Stimulated activated CD8-positive, alpha-beta memory T cell treated with anti-CD3 and anti-CD28 coated beads, Interleukin-15, amount 100 ng/mL, for 1 hour (primary cell): ENCODE data around the gene C9.
"Not testable (repeated sequence)": the region's sequence is repeated elsewhere in the genome, so short reads cannot be mapped to it uniquely, and the experiment has no call there.

Experiments used
- DNase-seq: peaks from one replicate; pipeline ENCODE4 v3.0.0-alpha.2; 2020; ENCODE audit warnings: low read depth

C9 gene

DNA sequence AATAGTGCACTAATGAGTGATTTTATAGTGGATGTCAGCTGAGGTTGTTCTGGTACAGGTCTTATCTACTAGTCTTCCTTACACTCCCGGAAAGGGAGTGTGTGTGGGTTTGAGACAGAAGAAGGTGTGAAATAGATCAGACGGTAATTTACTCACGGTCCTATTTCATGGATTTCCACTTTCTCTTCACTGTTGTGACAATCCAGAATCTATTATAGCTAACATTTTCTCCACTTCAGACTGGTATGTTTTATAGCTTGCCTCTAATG, 7.0 kb upstream of the C9 start:
- DNase-seq, result no peak

DNA sequence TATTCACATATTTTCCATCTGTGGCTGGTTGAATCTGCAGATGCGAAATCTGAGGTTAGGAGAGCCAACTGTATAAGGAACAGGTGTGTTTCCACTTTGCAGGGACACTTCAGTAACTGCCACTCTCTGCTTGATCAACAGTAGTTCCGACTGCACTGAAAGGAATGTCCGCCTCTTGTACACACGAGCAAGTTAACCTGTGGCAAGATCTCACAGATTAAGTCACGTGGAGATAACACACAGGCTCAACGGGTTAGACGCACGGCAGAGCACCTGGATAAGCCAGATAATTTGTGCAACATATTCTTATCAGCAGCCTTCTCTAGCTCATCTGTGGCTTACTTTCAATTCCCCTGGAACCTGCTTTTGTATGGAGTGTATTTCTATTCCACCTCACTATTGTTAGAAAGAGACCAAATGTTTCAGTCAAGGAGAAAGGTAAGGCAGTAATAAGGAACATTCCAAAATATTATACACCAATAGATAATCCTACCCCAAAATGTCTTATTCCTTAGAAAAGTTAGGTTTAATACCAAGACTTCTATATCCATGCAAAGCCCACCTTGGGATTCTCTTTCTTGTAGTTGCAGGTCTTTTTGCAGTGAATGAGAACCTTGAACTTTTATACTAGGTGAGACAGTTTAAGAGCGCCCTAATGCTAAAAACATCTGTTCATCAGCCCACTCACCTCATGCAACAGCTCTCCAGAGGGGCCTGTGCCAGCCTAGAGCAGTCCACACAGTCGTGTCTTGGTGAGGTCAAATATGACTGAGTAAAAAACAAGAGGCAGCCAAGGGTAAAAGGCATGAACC, 6.5 kb upstream of the C9 start:
- no peak for DNase-seq

- DNase-seq, result no peak
Observed at GRCh38 chr5:39369123-39369815, 5.0 kb upstream of the C9 start.

- DNase-seq, result no peak
Observed at GRCh38 chr5:39368116-39368515, 3.8 kb upstream of the C9 start.

- DNase-seq, result no peak
Observed at GRCh38 chr5:39367711-39368110, 3.4 kb upstream of the C9 start.

- no peak for DNase-seq
Observed at GRCh38 chr5:39363217-39363616, 1.1 kb downstream of the C9 start.

DNA sequence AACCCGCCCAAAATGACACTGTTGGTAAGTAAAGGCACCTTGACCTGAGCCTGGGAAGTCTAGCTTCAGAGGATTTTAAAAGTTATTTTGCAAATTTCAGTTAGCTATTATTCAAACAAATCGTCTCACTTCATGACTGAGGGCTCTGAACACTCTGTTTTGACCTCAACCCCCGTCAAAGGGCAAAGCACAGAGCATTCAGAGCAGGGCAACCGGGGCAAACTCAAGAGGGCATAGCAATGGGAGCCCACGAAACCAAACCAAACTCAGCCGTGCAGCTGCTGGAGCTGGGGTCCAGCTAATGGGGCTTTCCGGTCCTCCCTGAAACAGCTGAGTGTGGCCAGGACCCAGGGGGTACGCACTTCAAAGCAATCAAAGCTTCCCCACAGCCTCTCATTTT, 1.6 kb downstream of the C9 start:
- no peak for DNase-seq

GRCh38 chr5:39361306-39361705, 3.0 kb downstream of the C9 start:
- DNase-seq, result no peak

DNA sequence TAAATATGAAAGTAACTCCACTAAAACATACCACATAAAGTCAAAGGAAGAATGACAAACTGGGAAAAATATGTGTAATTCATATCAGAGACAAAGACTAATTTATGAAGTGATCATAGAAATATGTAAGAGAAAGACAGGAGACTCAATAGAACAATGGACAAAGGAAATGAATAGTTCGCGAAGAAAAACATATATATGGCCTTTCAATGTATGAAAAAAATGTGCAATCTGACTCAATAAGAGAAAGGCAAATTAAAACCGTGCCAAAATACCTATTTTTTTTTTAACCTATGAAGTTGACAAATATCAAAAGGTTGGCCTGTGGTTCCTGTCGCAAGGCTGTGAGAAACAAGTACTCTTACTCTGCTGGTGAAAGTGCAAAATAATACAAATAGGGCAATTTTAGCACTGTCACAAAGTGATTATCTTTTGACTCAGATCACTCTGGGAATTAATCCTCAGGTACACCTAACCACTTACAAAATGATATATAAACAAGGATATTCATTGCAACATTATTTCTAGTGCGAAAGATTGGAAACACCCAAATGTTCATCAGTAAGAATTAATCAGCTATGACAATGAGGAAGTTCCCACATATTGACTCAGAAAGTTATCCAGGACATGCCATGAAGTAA, 3.7 kb downstream of the C9 start:
- no peak for DNase-seq

DNA sequence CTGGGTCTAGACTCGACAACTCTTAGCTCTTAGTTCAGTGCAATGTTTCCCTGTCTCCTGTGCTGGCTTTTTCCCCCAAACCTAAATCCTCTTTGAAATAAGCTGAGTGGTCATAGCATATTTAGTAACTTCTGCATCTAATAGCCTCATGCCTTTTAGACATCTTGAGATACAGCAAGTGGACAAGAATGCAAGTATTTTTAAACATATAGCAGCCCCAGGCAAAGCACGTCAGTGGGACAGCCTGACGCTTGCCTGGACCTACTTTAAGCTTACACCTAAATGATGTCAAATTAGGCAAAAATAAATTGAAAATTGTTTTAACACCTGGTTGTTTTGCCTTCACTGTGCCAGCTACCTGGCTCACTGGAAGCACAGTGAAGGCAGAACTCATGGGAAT, 8.0 kb downstream of the C9 start:
- DNase-seq, result no peak

DNA sequence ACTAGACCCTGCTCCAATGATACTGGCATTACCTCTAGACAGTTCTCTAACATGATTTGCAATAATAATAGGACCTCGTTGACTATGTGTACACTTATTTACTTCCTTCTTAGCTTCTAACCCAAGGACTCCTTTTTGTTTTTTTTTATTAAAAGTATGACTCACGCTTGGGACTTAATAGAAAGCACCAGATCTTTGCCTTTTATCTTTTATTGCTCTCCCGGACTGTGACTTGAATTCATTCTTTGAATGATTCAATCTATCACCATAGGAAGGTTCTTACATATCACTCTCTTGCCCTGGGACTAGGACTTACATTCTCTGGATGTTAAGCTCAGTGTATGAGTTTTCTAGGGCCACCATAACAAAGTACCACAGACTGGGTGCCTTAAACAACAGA, 9.0 kb downstream of the C9 start:
- no peak for DNase-seq

DNA sequence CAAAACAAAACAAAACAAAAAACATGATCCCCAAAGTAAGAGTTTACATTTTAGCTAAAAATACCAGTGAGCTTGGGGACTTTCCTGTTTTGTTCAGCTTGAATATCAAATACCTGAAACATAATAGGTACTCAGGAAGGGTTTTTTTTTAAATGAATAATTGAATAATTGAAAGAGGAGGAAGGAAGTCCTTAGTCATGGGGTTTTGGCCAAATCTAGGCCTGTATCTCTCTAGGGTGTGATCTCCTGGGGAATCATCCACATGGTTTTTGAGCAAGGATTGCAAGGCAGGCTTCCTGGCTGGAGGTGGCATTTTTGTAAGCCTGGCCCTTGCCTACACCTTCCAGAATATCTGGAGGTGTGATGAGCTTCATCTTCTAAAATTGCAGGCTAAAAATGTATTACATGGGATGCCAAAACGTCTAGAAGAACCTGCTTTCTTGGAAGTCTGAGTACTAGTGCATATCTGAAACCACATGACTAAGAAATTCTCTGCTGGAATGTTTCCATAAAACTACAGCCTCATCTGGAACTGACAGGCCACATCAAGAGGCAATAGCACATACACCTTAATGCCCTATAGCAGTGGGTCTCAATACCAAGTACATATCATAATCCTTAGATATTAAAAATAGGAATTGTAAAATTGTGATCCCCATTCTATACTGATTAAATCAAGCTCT, 10.4 kb downstream of the C9 start:
- DNase-seq, result no peak

DNA sequence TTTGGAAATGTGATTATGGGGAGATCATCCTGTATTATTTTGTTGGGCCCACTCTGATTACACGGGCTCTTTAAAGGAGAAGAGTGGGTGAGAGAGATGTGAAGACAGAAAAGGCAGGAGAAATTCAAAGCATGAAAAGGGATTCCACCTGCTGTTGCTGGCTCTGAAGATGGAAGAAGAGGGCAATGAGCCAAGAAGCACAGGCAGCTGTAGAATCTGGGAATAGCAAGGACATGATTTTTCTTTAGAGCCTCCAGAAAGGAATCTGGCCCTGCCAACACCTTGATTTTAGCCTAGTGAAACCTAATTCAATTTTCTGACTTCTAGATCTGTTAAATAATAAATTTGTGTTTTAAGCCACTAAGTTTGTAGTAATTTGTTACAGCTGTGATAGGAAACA, 11.3 kb downstream of the C9 start:
- no peak for DNase-seq

DNA sequence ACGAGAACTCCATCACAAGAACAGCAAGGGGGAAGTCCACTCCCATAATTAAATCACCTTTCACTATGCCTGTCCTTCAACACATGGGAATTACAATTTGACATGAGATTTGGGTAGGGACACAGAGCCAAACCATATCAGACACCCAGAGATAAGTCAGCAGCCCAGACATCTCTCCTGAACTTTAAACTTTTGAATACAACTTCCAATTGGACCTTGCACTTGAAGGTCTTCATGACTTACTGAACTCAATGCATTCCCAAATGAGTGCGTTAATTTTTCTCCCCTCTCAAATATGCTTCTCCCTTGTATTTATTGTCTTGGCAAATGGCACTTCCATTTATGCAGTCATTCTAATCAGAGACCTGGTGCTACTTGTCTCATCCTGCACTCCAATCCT, 12.1 kb downstream of the C9 start:
- DNase-seq, result no peak

DNA sequence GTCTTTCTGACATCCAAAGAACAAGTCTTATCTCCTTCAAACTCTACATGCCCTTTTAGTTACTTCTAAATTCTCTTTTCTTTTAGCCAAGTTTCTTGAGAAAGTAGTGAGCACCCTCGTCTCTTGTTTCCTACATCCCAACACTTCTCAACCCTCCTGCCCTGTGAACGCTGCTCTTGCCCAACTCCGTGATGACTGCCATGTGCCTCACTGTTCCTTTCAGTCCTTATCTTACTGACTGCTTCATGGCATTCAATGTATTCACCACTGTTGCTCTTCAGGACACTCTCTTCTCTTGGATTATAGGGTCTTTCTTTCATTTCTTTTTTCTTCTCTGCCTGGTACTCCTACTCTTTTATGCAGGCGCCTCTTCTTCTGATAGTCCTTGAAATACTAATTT, 14.8 kb downstream of the C9 start:
- DNase-seq, result no peak

- no peak for DNase-seq
Observed at GRCh38 chr5:39342460-39342859, 21.8 kb downstream of the C9 start.

- DNase-seq, result no peak
Observed at GRCh38 chr5:39341896-39342295, 22.4 kb downstream of the C9 start.

DNA sequence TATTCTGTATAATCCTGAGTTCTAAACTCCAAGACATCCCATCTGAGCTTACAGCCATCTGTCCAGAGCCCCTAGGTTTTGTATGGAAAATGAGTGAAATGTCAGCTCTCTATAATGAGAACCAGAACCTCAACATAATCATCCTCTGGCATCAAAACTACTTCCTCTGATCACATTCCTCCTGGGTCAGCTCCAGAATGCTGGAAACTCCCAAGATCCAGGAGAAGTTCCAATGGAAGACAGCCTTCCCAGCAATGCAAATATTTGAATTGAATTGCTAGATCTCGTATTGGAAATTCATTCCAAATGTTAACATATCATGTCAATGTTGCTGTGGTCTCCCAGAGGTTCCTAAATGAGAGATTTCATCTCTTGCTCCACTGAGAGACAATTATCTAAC, 23.8 kb downstream of the C9 start:
- DNase-seq, result no peak

GRCh38 chr5:39337252-39337915, 26.9 kb downstream of the C9 start:
- no peak for DNase-seq

- not testable (repeated sequence) for DNase-seq
Observed at GRCh38 chr5:39334296-39334695, 30.0 kb downstream of the C9 start.

- DNase-seq, result no peak
Observed at GRCh38 chr5:39333104-39333503, 31.2 kb downstream of the C9 start.

DNA sequence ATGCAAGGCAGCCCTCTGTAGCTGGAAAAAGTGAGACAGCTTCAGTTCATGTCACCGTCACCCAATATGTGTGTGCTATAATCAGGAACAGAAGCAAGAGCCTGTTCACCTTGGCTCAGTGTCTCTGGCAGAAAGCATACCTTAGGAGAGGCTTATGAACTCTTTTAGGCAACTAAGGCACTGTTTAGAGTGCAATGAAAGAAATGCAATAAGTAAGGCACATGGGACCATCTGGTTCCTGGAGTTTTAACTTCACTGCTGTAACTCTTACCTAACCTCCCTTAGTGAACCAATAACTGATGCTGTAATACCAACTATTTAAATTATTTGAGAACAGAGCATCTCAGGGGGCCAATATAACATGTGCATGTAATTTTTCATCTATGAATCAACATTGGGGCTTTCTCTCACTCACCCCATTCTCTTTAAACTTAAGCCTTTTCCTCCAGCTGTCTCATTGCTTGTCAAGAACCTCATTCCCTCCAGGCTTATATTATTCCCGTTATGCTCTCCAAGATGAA, 32.4 kb downstream of the C9 start:
- no peak for DNase-seq
